Kidney (tissue), 14 donors: ENCODE results near the gene EPHB1. TPM values are rescaled to one million over a fixed set of nuclear protein-coding genes. Genes with fewer than 3 reads are reported as not detected.

ENCODE experiments used
- DNase-seq, 5 donors: peaks; one replicate each; pipeline ENCODE4 v3.0.0-alpha.2; 2013 to 2020
- FAIRE-seq: peaks from 2 replicates; lab custom pipeline; 2012; peaks lifted over from hg19 to GRCh38; lab: Jason Lieb, UNC
- H3K27ac ChIP-seq, 2 donors: one replicate each; pipeline ENCODE4 v1.7.0; 2013; ENCODE audit warnings: low read depth in 2 of 2, low read length in 2 of 2, inconsistent platforms in 1 of 2
- H3K27me3 ChIP-seq: one replicate; pipeline ENCODE4 v1.7.1; 2013; ENCODE audit warnings: low read length, inconsistent platforms; ENCODE audit not compliant: control insufficient read depth, insufficient read depth
- H3K36me3 ChIP-seq, 3 donors: one replicate each; pipeline versions ENCODE4 v1.7.0 to v1.7.1; 2013; ENCODE audit warnings: low read length in 3 of 3, control low read depth in 1 of 3, inconsistent platforms in 1 of 3; ENCODE audit not compliant: insufficient read depth in 3 of 3, control insufficient read depth in 2 of 3
- H3K4me1 ChIP-seq, 3 donors: one replicate each; pipeline versions ENCODE4 v1.7.0 to v1.7.1; 2013; ENCODE audit warnings: low read length in 3 of 3, inconsistent platforms in 1 of 3, low read depth in 1 of 3; ENCODE audit not compliant: control insufficient read depth in 2 of 3, insufficient read depth in 2 of 3
- H3K4me3 ChIP-seq, 3 donors: one replicate each; pipeline versions ENCODE4 v1.7.0 to v1.8.1; 2013; ENCODE audit warnings: low read length in 3 of 3, control low read depth in 1 of 3, inconsistent platforms in 1 of 3
- H3K9ac ChIP-seq, 3 donors: one replicate each; pipeline versions ENCODE4 v1.7.0 to v1.7.1; 2013; ENCODE audit warnings: low read length in 3 of 3, control low read depth in 1 of 3, inconsistent platforms in 1 of 3
- H3K9me3 ChIP-seq, 3 donors: one replicate each; pipeline versions ENCODE4 v1.7.0 to v1.7.1; 2013; ENCODE audit warnings: low read length in 3 of 3, control low read depth in 1 of 3, inconsistent platforms in 1 of 3; ENCODE audit not compliant: control insufficient read depth in 2 of 3, insufficient read depth in 1 of 3
- CTCF ChIP-seq: IDR thresholded peaks from 3 replicates; pipeline ENCODE4 v1.5.1; 2012; ENCODE audit warnings: mild to moderate bottlenecking, moderate library complexity, borderline replicate concordance; ENCODE audit not compliant: insufficient read depth; ENCODE audit errors: extremely low read depth
- intact Hi-C: fragments of 100-400 bp; cut with DNase I; formaldehyde crosslinking; loops from one replicate; pipeline ENCODE4 v1.11.1; 2022
- polyA plus RNA-seq: library from polyadenylated mRNA; stranded (reverse); fragments of 350-450 nt; fragmentation: Illumina TruSeq; extraction: RNeasy Lipid Tissue Mini Kit (QIAGEN cat#74804); gene quantifications from one replicate; pipeline ENCODE4 v1.2.3, GENCODE V29; 2014; ENCODE audit warnings: low read depth, low replicate concordance; ENCODE audit not compliant: insufficient read depth
- total RNA-seq: library from RNA; stranded (reverse); fragmentation: NEBNext Ultra II Directional; extraction: Animal tissue kit (Norgen Biotek cat#: 25700); gene quantifications from one replicate; pipeline ENCODE4 v1.2.1, GENCODE V29; 2021
- donor health status: control.
- donor health status: control.
- donor health status: control.
- donor health status: control.
- donor health status: control.
- donor health status: DM: yes; HTN: yes; CAD: no.
- donor health status: Normal renal cell carcinoma (clear cell type).

The EPHB1 gene
- total and polyA plus RNA-seq, 2 donors from 2014 or later, result 0.39 to 3.2 TPM

DNA sequence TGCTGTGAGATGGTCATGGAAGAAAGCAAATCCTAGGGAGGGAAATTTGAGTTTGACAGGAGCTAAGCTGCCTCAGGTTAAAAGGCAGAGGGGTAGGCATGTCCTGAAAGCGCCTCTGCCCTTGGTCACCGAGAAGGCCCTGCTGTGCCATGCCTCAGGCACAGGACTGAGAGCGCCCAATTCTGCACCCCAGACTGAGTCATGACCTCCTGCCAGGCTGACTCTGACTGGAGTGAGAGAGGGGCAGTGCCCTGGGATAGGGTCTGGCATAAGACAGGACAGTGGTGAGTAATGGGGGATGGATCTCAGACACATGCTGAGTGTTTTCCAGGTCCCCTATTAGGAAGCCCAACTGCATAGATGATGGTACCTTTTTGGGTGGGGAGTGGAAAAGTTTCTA is 44.4 kb downstream of the EPHB1 start:
- FAIRE-seq, result no peak
- no peaks in the 10 kb centered on the region for H3K27me3 ChIP-seq
- intact Hi-C loops, result no loop called here
- no peak for DNase-seq
- H3K4me1 ChIP-seq, result no peaks in the 10 kb centered on the region
- no peak overlapping the region for H3K9ac ChIP-seq
- no peak overlapping the region for H3K27ac ChIP-seq
- peaks cover 0 to 4% (median 0%) of the 10 kb centered on the region in 3 donors for H3K9me3 ChIP-seq
- no peak for TF ChIP-seq CTCF
- H3K36me3 ChIP-seq, result no peaks in the 10 kb centered on the region
- no peak overlapping the region for H3K4me3 ChIP-seq

DNA sequence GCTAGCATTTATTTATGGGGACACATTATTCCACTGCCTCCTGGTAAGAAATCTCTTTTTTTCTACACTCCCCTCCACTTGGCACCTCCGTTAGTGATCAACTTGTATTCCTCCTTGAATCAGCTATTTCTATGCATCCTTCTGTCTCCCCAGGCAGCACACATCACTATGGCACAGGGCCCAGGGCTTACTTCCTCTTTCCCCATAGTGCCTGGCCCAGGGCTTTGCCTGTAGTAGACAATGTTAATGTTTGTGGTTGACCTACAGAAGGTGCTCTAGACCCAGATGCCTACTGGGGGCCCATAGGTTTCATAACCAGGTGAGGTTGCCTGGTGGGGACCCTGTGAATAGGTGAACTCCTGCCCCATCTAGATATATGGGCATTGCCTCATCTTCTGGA is 44.9 kb downstream of the EPHB1 start:
- Histone ChIP-seq H3K36me3 (no peaks in the 10 kb centered on the region), H3K27ac (no peak overlapping the region), H3K9me3 (peaks cover 0 to 4% (median 0%) of the 10 kb centered on the region in 3 donors), H3K9ac (no peak overlapping the region), H3K4me1 (no peaks in the 10 kb centered on the region), H3K27me3 (no peaks in the 10 kb centered on the region), H3K4me3 (no peak overlapping the region)
- intact Hi-C loops, result no loop called here
- no peak for TF ChIP-seq CTCF
- DNase-seq (no peak), FAIRE-seq (no peak)

GRCh38 chr3:134840459-134840858 is 45.4 kb downstream of the EPHB1 start:
- FAIRE-seq, result no peak

More at GRCh38 chr3:134840459-134840858, 45.4 kb downstream of the EPHB1 start:
- no peak overlapping the region for H3K4me3 ChIP-seq
- no peak for DNase-seq
- H3K36me3 ChIP-seq, result no peaks in the 10 kb centered on the region
- H3K9ac ChIP-seq, result no peak overlapping the region
- no peak overlapping the region for H3K27ac ChIP-seq
- H3K27me3 ChIP-seq, result no peaks in the 10 kb centered on the region
- no peak for TF ChIP-seq CTCF
- peaks cover 0 to 4% (median 0%) of the 10 kb centered on the region in 3 donors for H3K9me3 ChIP-seq
- no peaks in the 10 kb centered on the region for H3K4me1 ChIP-seq
- intact Hi-C loops, result no loop called here
